SH-SY5Y (cell line): ENCODE measurements around the gene SPNS2.

Experiments
- GATA2 ChIP-seq: IDR thresholded peaks from 2 replicates; pipeline ENCODE4 v1.6.1; 2011; ENCODE audit warnings: mild to moderate bottlenecking, low read depth, low read length
- GATA3 ChIP-seq: IDR thresholded peaks from 2 replicates; pipeline ENCODE4 v1.6.1; 2011; ENCODE audit warnings: low read depth, mild to moderate bottlenecking, low read length, moderate library complexity

GRCh38 chr17:4583782-4584100 lies 85.1 kb downstream of the SPNS2 start:
- no peak for TF ChIP-seq GATA2
- TF ChIP-seq GATA3: no peak
